IMR-90 (cell line): ENCODE data around the gene HACL1. TPM values are rescaled to one million over a fixed set of nuclear protein-coding genes. Genes with fewer than 3 reads are reported as not detected.
A peak's percentile ranks its signal among the peaks of the same experiment; 100 is the strongest.

Source experiments
- ATAC-seq: fragments of 200-7000 bp; cut with Tn5 transposase; 2 replicates; pipeline ENCODE4 v1.9.1; 2020; ENCODE audit warnings: low read depth, mild to moderate bottlenecking, moderate library complexity
- BruUV-seq: library from RNA; stranded (reverse); fragments of 400-500 nt; replicated peaks from 2 replicates; lab custom pipeline; 2021; lab: Mats Ljungman, UMichigan
- CTCF ChIA-PET: fragments of 300-600 bp; formaldehyde crosslinking; extraction: SDS; loops from one replicate; lab custom pipeline; 2021; ENCODE audit warnings: antibody characterized with exemption; lab: Yijun Ruan, JAX
- POLR2A ChIA-PET: fragments of 300-600 bp; sonication (Branson Sonifier 250); formaldehyde crosslinking; loops from one replicate; lab custom pipeline; 2022; ENCODE audit warnings: antibody characterized with exemption; ENCODE audit not compliant: unreplicated experiment; lab: Charles Lee
- DNase-seq: peaks from one replicate; pipeline ENCODE4 v3.0.0; 2013
- H2AFZ ChIP-seq: replicated peaks from 2 replicates; pipeline ENCODE3; 2013; ENCODE audit warnings: low read length, mild to moderate bottlenecking; ENCODE audit not compliant: poor library complexity
- H2AK5ac ChIP-seq: 2 replicates; pipeline ENCODE4 v1.6.1; 2013; ENCODE audit warnings: low read depth, low read length, inconsistent platforms
- H2AK9ac ChIP-seq: replicated peaks from 2 replicates; pipeline ENCODE3; 2013; ENCODE audit warnings: mild to moderate bottlenecking, low read depth, low read length, moderate library complexity; ENCODE audit not compliant: poor library complexity
- H2BK120ac ChIP-seq: 2 replicates; pipeline ENCODE4 v1.6.1; 2013; ENCODE audit warnings: low read depth, low read length, inconsistent platforms
- H2BK15ac ChIP-seq: 3 replicates; pipeline ENCODE4 v1.6.1; 2013; ENCODE audit warnings: low read depth, low read length, inconsistent platforms
- H2BK20ac ChIP-seq: 2 replicates; pipeline ENCODE4 v1.6.1; 2013; ENCODE audit warnings: low read depth, mild to moderate bottlenecking, inconsistent platforms, low read length, moderate library complexity
- H2BK5ac ChIP-seq: 2 replicates; pipeline ENCODE4 v1.6.1; 2013; ENCODE audit warnings: mild to moderate bottlenecking, low read depth, low read length, inconsistent platforms; ENCODE audit not compliant: poor library complexity, severe bottlenecking
- H3K14ac ChIP-seq: replicated peaks from 2 replicates; pipeline ENCODE4 v1.6.1; 2013; ENCODE audit warnings: low read depth, low read length, inconsistent platforms
- H3K18ac ChIP-seq: 2 replicates; pipeline ENCODE4 v1.6.1; 2013; ENCODE audit warnings: low read depth, low read length, control low read depth
- H3K23ac ChIP-seq: 2 replicates; pipeline ENCODE4 v1.6.1; 2013; ENCODE audit warnings: low read depth, low read length, inconsistent platforms
- H3K27ac ChIP-seq: 2 replicates; pipeline ENCODE4 v1.5.1; 2013; ENCODE audit warnings: mild to moderate bottlenecking, control low read depth, low read length; ENCODE audit not compliant: insufficient read depth
- H3K27me3 ChIP-seq: 2 replicates; pipeline ENCODE4 v1.6.1; 2013; ENCODE audit warnings: low read length; ENCODE audit not compliant: control insufficient read depth, insufficient read depth
- H3K36me3 ChIP-seq: 2 replicates; pipeline ENCODE4 v1.6.1; 2013; ENCODE audit warnings: low read length, mixed read lengths; ENCODE audit not compliant: control insufficient read depth, insufficient read depth
- H3K4ac ChIP-seq: 2 replicates; pipeline ENCODE4 v1.6.1; 2013; ENCODE audit warnings: low read depth, low read length, inconsistent platforms
- H3K4me1 ChIP-seq: 2 replicates; pipeline ENCODE4 v1.6.1; 2013; ENCODE audit warnings: low read length, mixed read lengths; ENCODE audit not compliant: control insufficient read depth, insufficient read depth
- H3K4me2 ChIP-seq: 2 replicates; pipeline ENCODE4 v1.6.1; 2013; ENCODE audit warnings: low read depth, mild to moderate bottlenecking, control low read depth, low read length, moderate library complexity
- H3K4me3 ChIP-seq: 2 replicates; pipeline ENCODE4 v1.5.1; 2013; ENCODE audit warnings: low read depth, mild to moderate bottlenecking, control low read depth, low read length, moderate library complexity; ENCODE audit not compliant: insufficient read depth
- H3K56ac ChIP-seq: 2 replicates; pipeline ENCODE4 v1.6.1; 2013; ENCODE audit warnings: low read length, inconsistent platforms; ENCODE audit not compliant: insufficient read depth; ENCODE audit errors: extremely low read depth
- H3K79me1 ChIP-seq, 2 experiments: 2 replicates each; pipeline ENCODE4 v1.6.1; 2013; ENCODE audit warnings: low read length in 2 of 2, inconsistent platforms in 1 of 2, low read depth in 1 of 2
- H3K9ac ChIP-seq: 2 replicates; pipeline ENCODE4 v1.6.1; 2013; ENCODE audit warnings: low read depth, low read length, control low read depth
- H3K9me1 ChIP-seq: 2 replicates; pipeline ENCODE4 v1.6.1; 2013; ENCODE audit warnings: low read length, inconsistent platforms; ENCODE audit not compliant: insufficient read depth
- H3K9me3 ChIP-seq: 2 replicates; pipeline ENCODE4 v1.6.1; 2013; ENCODE audit warnings: low read length; ENCODE audit not compliant: control insufficient read depth, insufficient read depth
- H4K20me1 ChIP-seq: 2 replicates; pipeline ENCODE4 v1.6.1; 2013; ENCODE audit warnings: low read length, inconsistent platforms; ENCODE audit not compliant: insufficient read depth
- H4K5ac ChIP-seq: 2 replicates; pipeline ENCODE4 v1.6.1; 2013; ENCODE audit warnings: mild to moderate bottlenecking, low read depth, low read length, control low read depth
- H4K8ac ChIP-seq, 2 experiments: 2 replicates each; pipeline ENCODE4 v1.6.1; 2013; ENCODE audit warnings: low read depth in 2 of 2, low read length in 2 of 2, control low read depth in 1 of 2, inconsistent platforms in 1 of 2
- H4K91ac ChIP-seq: 2 replicates; pipeline ENCODE4 v1.6.1; 2013; ENCODE audit warnings: low read depth, low read length, inconsistent platforms; ENCODE audit not compliant: insufficient read depth
- ELK1 ChIP-seq: fragments of 150-350 bp; IDR thresholded peaks from 2 replicates; pipeline ENCODE4 v1.6.1; 2016; ENCODE audit warnings: low read depth, mild to moderate bottlenecking, low read length, moderate library complexity, borderline replicate concordance
- POLR2A ChIP-seq: IDR thresholded peaks from 2 replicates; pipeline ENCODE4 v1.6.1; 2012; ENCODE audit warnings: mild to moderate bottlenecking, low read depth, low read length
- RAD21 ChIP-seq: IDR thresholded peaks from 2 replicates; pipeline ENCODE4 v1.6.1; 2012; ENCODE audit warnings: low read length, improper control_type of control experiment
- USF2 ChIP-seq: fragments of 150-350 bp; IDR thresholded peaks from 2 replicates; pipeline ENCODE4 v1.6.1; 2017; ENCODE audit warnings: mild to moderate bottlenecking, antibody characterized with exemption, low read length, low read depth
- WGBS, 2 experiments: methylation state at CpG; one replicate each; pipeline versions ENCODE4 v1.1.5 to v1.1.7; 2013; ENCODE audit warnings: missing lambda C conversion rate in 2 of 2; ENCODE audit not compliant: insufficient read length in 1 of 2; ENCODE audit errors: extremely low coverage in 2 of 2; 5-methylcytosine and 5-hydroxymethylcytosine counted together
- dilution Hi-C: fragments of 300-500 bp; cut with HindIII; formaldehyde crosslinking; loops from one replicate; pipeline ENCODE4 v1.14.3; 2018; ENCODE audit warnings: low sequenced_read_pairs; ENCODE audit not compliant: unreplicated experiment
- in situ Hi-C: fragments of 300-500 bp; cut with MboI; formaldehyde crosslinking; loops from 3 replicates; pipeline ENCODE4 v1.14.3; 2019; ENCODE audit warnings: low sequenced_read_pairs, inconsistent platforms, mixed read lengths
- intact Hi-C: fragments of 100-400 bp; cut with micrococcal nuclease; formaldehyde crosslinking; loops from 2 replicates; pipeline ENCODE4 v1.10.0; 2022
- polyA plus RNA-seq, 3 experiments: library from polyadenylated mRNA; depleted of rRNA; stranded (reverse); fragments of >200 nt; gene quantifications; 2 replicates each; pipeline ENCODE4 v1.2.3, GENCODE V29; 2012; ENCODE audit warnings: low replicate concordance in 1 of 3
- total RNA-seq: library from RNA; depleted of rRNA; stranded (reverse); fragments of >200 nt; gene quantifications from 2 replicates; pipeline ENCODE4 v1.2.3, GENCODE V29; 2012

HACL1 gene
- total and polyA plus RNA-seq, 2 of the 4 experiments (the other 2 are of a cell fraction), result 9.9 to 28.1 TPM

- TF ChIP-seq USF2, result no peak
- TF ChIP-seq RAD21, result no peak
- TF ChIP-seq POLR2A, result no peak; the same call in 1 of the 2 replicates
These were observed 43.9 kb upstream of the HACL1 start (continued) for GRCh38 chr3:15645246-15645645.

GRCh38 chr3:15638891-15639262 lies 37.5 kb upstream of the HACL1 start:
- no peak for TF ChIP-seq ELK1
- CTCF ChIA-PET, result no interaction called here
- no peaks in the 10 kb centered on the region for H3K27me3 ChIP-seq
- peaks cover 6 to 24% of the 10 kb centered on the region in 2 experiments; a peak in 3 of 4 replicates for H3K79me1 ChIP-seq
- no peak overlapping the region for H2AK9ac ChIP-seq
- dilution Hi-C loops (no loop called here), in situ Hi-C loops (loop anchor here (25.0 kb wide), 2 partner anchors 423 to 598 kb away; no protein-coding TSS in a partner anchor), intact Hi-C loops (loop anchor here (10.0 kb wide), 1 partner anchor 606 kb away; no protein-coding TSS in a partner anchor)
- H3K4ac ChIP-seq, result peak overlapping the region; percentile 46; the same call in 1 of the 2 replicates
- no peaks in the 10 kb centered on the region for H3K9me3 ChIP-seq
- no peak overlapping the region for H3K56ac ChIP-seq
- WGBS, 2 experiments, result no CpG with 5 or more reads among the region's 1 CpG
- H2BK20ac ChIP-seq, result peak overlapping the region; percentile 51; the same call in 1 of the 2 replicates
- no peak overlapping the region for H2AFZ ChIP-seq
- POLR2A ChIA-PET, result no interaction called here
- H3K23ac ChIP-seq, result no peak overlapping the region
- H4K20me1 ChIP-seq, result no peaks in the 10 kb centered on the region
- H3K14ac ChIP-seq, result 0 out of 2 replicates have a peak overlapping the region, but pooled peaks have one; percentile 46
- peak overlapping the region; percentile 62; the same call in 2 of the 3 replicates for H2BK15ac ChIP-seq
- H3K4me1 ChIP-seq, result peaks cover 21% of the 10 kb centered on the region
- no peak overlapping the region; the same call in 1 of the 2 replicates for H2AK5ac ChIP-seq
- H3K36me3 ChIP-seq, result no peaks in the 10 kb centered on the region
- no TSS peak for BruUV-seq
- no peak overlapping the region for H3K18ac ChIP-seq
- DNase-seq (no peak), ATAC-seq (no peak)
- no peak overlapping the region for H3K4me3 ChIP-seq
- H3K9me1 ChIP-seq, result peaks cover 15% of the 10 kb centered on the region
- H4K8ac ChIP-seq, result no peak overlapping the region; a peak in 1 of 4 replicates
- H3K9ac ChIP-seq, result no peak overlapping the region
- no peak overlapping the region for H4K5ac ChIP-seq
- H2BK120ac ChIP-seq, result peak overlapping the region; percentile 37; the same call in 1 of the 2 replicates
- H4K91ac ChIP-seq, result peak overlapping the region; percentile 20; the same call in 1 of the 2 replicates
- H3K4me2 ChIP-seq, result no peak overlapping the region
- H2BK5ac ChIP-seq, result peak overlapping the region; percentile 25
- H3K27ac ChIP-seq, result no peak overlapping the region
